Stimulated activated CD4-positive, alpha-beta T cell treated with anti-CD3 and anti-CD28 coated beads, Interleukin-4, amount 100 ng/mL, for 24 hours (primary cell): Measurements from ENCODE around the gene EVI5.
"Not testable (repeated sequence)": the region's sequence is repeated elsewhere in the genome, so short reads cannot be mapped to it uniquely, and the experiment has no call there.

ENCODE experiments used
- DNase-seq: peaks from one replicate; pipeline ENCODE4 v3.0.0-alpha.2; 2020

EVI5 gene

GRCh38 chr1:92747735-92748134 is 37.2 kb downstream of the EVI5 start:
- DNase-seq, result no peak

GRCh38 chr1:92746255-92746654 is 38.7 kb downstream of the EVI5 start:
- DNase-seq, result not testable (repeated sequence)

GRCh38 chr1:92743221-92743620 is 41.7 kb downstream of the EVI5 start:
- DNase-seq, result no peak

- DNase-seq, result no peak
Measured at GRCh38 chr1:92739669-92740524, 45.0 kb downstream of the EVI5 start.

- DNase-seq, result no peak
Measured at GRCh38 chr1:92736395-92736794, 48.5 kb downstream of the EVI5 start.

- DNase-seq, result no peak
Measured at GRCh38 chr1:92730476-92730875, 54.4 kb downstream of the EVI5 start.

- no peak for DNase-seq
Measured at GRCh38 chr1:92728697-92729096, 56.2 kb downstream of the EVI5 start.

GRCh38 chr1:92723713-92724112 is 61.2 kb downstream of the EVI5 start:
- not testable (repeated sequence) for DNase-seq

GRCh38 chr1:92721886-92722285 is 63.0 kb downstream of the EVI5 start:
- DNase-seq, result no peak

- DNase-seq, result not testable (repeated sequence)
Measured at GRCh38 chr1:92721157-92721556, 63.8 kb downstream of the EVI5 start.

GRCh38 chr1:92715476-92715951 is 69.4 kb downstream of the EVI5 start:
- DNase-seq, result not testable (repeated sequence)

- no peak for DNase-seq
Measured at GRCh38 chr1:92713939-92714338, 71.0 kb downstream of the EVI5 start.

GRCh38 chr1:92711473-92712165 is 73.3 kb downstream of the EVI5 start:
- DNase-seq, result no peak

- no peak for DNase-seq
Measured at GRCh38 chr1:92709738-92710137, 75.2 kb downstream of the EVI5 start.

GRCh38 chr1:92708368-92708950 is 76.4 kb downstream of the EVI5 start:
- no peak for DNase-seq

GRCh38 chr1:92707709-92708108 is 77.2 kb downstream of the EVI5 start:
- DNase-seq, result no peak

- DNase-seq, result no peak
Measured at GRCh38 chr1:92707292-92707691, 77.6 kb downstream of the EVI5 start.

- no peak for DNase-seq
Measured at GRCh38 chr1:92705446-92705845, 79.5 kb downstream of the EVI5 start.

- DNase-seq, result no peak
Measured at GRCh38 chr1:92701147-92701546, 83.8 kb downstream of the EVI5 start.

GRCh38 chr1:92698932-92699331 is 86.0 kb downstream of the EVI5 start:
- no peak for DNase-seq

- DNase-seq, result no peak
Measured at GRCh38 chr1:92695104-92695503, 89.8 kb downstream of the EVI5 start.

- DNase-seq, result no peak
Measured at GRCh38 chr1:92691925-92692324, 93.0 kb downstream of the EVI5 start.

GRCh38 chr1:92690212-92690906 is 94.5 kb downstream of the EVI5 start:
- DNase-seq, result no peak
